DND-41 (cell line): ENCODE data around the gene MAMLD1.

Experiments used
- CTCF ChIP-seq: IDR thresholded peaks from 2 replicates; pipeline ENCODE4 v1.5.1; 2012; ENCODE audit warnings: borderline replicate concordance, low read length, moderate library complexity, mild to moderate bottlenecking; ENCODE audit not compliant: poor library complexity, severe bottlenecking; ENCODE audit errors: extremely low read depth
- EZH2 ChIP-seq: IDR thresholded peaks from 3 replicates; pipeline ENCODE4 v1.6.1; 2012; ENCODE audit warnings: borderline replicate concordance, low read depth, mild to moderate bottlenecking, moderate library complexity, low read length, inconsistent platforms; ENCODE audit not compliant: severe bottlenecking

- TF ChIP-seq CTCF (no peak), EZH2 (no peak)
Observed at GRCh38 chrX:150337026-150337425, 26.1 kb upstream of the MAMLD1 start.
